ENCODE data around the gene ADRA2C.

GRCh38 chr4:3760346-3760745 is 5.8 kb upstream of the ADRA2C start:
- TF ChIP-seq CTCF (conservative IDR thresholded peaks at IDR 0.05; ENCODE audit: low read depth, low read length) (no peak), EZH2 (IDR thresholded peaks at IDR 0.05; ENCODE audit: low read length, unreplicated experiment) (no peak), EZH2phosphoT487 (IDR thresholded peaks at IDR 0.05; ENCODE audit: borderline replicate concordance, low read length) (no peak)
